Neural progenitor cell (in vitro differentiated cells): ENCODE results near the gene MED4. TPM values are rescaled to one million over a fixed set of nuclear protein-coding genes. Genes with fewer than 3 reads are reported as not detected.

Source experiments
- DNase-seq: peaks from one replicate; pipeline ENCODE4 v3.0.0-alpha.2; 2016; ENCODE audit warnings: low spot score
- H2AFZ ChIP-seq: fragments of 200-600 bp; sonication (generic); replicated peaks from 2 replicates; pipeline ENCODE4 v1.6.1; 2016; ENCODE audit warnings: antibody characterized with exemption
- H3F3A ChIP-seq: fragments of 200-600 bp; sonication (generic); 2 replicates; pipeline ENCODE4 v1.6.1; 2016; ENCODE audit warnings: antibody characterized with exemption, low read depth
- H3K27ac ChIP-seq: fragments of 200-600 bp; sonication (generic); 2 replicates; pipeline ENCODE4 v1.5.1; 2016; ENCODE audit warnings: mild to moderate bottlenecking
- H3K27me3 ChIP-seq: fragments of 200-600 bp; sonication (generic); 2 replicates; pipeline ENCODE4 v1.6.1; 2016; ENCODE audit warnings: mild to moderate bottlenecking, moderate library complexity
- H3K36me3 ChIP-seq: fragments of 200-600 bp; sonication (generic); 2 replicates; pipeline ENCODE4 v1.5.1; 2016
- H3K4me1 ChIP-seq: fragments of 200-600 bp; sonication (generic); 2 replicates; pipeline ENCODE4 v1.6.1; 2016; ENCODE audit warnings: mixed run types
- H3K4me2 ChIP-seq: fragments of 200-600 bp; sonication (generic); 2 replicates; pipeline ENCODE4 v1.6.1; 2016
- H3K4me3 ChIP-seq: fragments of 200-600 bp; sonication (generic); 2 replicates; pipeline ENCODE4 v1.5.1; 2016
- H3K79me2 ChIP-seq: fragments of 200-600 bp; sonication (generic); 2 replicates; pipeline ENCODE4 v1.6.1; 2016; ENCODE audit warnings: low read depth
- H3K9ac ChIP-seq: fragments of 200-600 bp; sonication (generic); 2 replicates; pipeline ENCODE4 v1.6.1; 2016
- H3K9me3 ChIP-seq: fragments of 200-600 bp; sonication (generic); 2 replicates; pipeline ENCODE4 v1.5.1; 2016; ENCODE audit warnings: low read depth
- H4K20me1 ChIP-seq: fragments of 200-600 bp; sonication (generic); 2 replicates; pipeline ENCODE4 v1.6.1; 2016; ENCODE audit warnings: low read depth
- H3K27ac Mint-ChIP-seq: 3 replicates; pipeline ENCODE4 v1.8.0; 2021; ENCODE audit warnings: mixed read lengths
- H3K27me3 Mint-ChIP-seq: 2 replicates; pipeline ENCODE4 v1.8.0; 2022; ENCODE audit warnings: low read depth, mild to moderate bottlenecking, inconsistent platforms, moderate library complexity, mixed read lengths; ENCODE audit not compliant: insufficient read depth
- H3K36me3 Mint-ChIP-seq: 3 replicates; pipeline ENCODE4 v1.8.0; 2021; ENCODE audit warnings: mixed read lengths
- H3K4me1 Mint-ChIP-seq: 3 replicates; pipeline ENCODE4 v1.8.0; 2021; ENCODE audit warnings: mixed read lengths
- H3K4me3 Mint-ChIP-seq: 3 replicates; pipeline ENCODE4 v1.8.0; 2021; ENCODE audit warnings: mild to moderate bottlenecking, moderate library complexity, mixed read lengths
- H3K9me3 Mint-ChIP-seq: 3 replicates; pipeline ENCODE4 v1.8.0; 2020; ENCODE audit warnings: mixed read lengths
- CTCF ChIP-seq: fragments of 200-600 bp; sonication (generic); IDR thresholded peaks from 2 replicates; pipeline ENCODE4 v1.5.1; 2017; ENCODE audit warnings: antibody characterized with exemption, mild to moderate bottlenecking
- EZH2 ChIP-seq: fragments of 200-600 bp; sonication (generic); IDR thresholded peaks from 2 replicates; pipeline ENCODE4 v1.6.1; 2017; ENCODE audit warnings: antibody characterized with exemption, mild to moderate bottlenecking, moderate library complexity
- EZH2phosphoT487 ChIP-seq: fragments of 200-600 bp; sonication (generic); IDR thresholded peaks from 2 replicates; pipeline ENCODE4 v1.6.1; 2017; ENCODE audit warnings: antibody characterized with exemption
- total RNA-seq: library from RNA; depleted of rRNA; stranded (reverse); fragments of >200 nt; gene quantifications from 2 replicates; pipeline ENCODE4 v1.2.3, GENCODE V29; 2015; ENCODE audit warnings: low replicate concordance

Gene MED4
- total RNA-seq, 1 donor from 2014 or later, result 65.9 TPM

GRCh38 chr13:48038761-48039160, 56.1 kb downstream of the MED4 start:
- Histone ChIP-seq H3F3A (peaks cover 27% of the 10 kb centered on the region), H3K79me2 (peaks cover 19% of the 10 kb centered on the region), H3K36me3 (peaks cover 11% of the 10 kb centered on the region), H3K9ac (no peak overlapping the region), H3K27me3 (no peaks in the 10 kb centered on the region), H3K9me3 (no peaks in the 10 kb centered on the region), H3K4me2 (peak overlapping the region; percentile 97), H3K4me3 (peak overlapping the region; percentile 71), H2AFZ (no peak overlapping the region), H3K27ac (no peak overlapping the region), H4K20me1 (no peaks in the 10 kb centered on the region), H3K4me1 (peaks cover 9% of the 10 kb centered on the region)
- H3K27ac Mint-ChIP-seq, result peak overlapping the region; percentile 11
- peaks cover 5% of the 10 kb centered on the region for H3K27me3 Mint-ChIP-seq
- peak; percentile 5 for DNase-seq
- peak overlapping the region; percentile 94 for H3K4me3 Mint-ChIP-seq
- peaks cover 14% of the 10 kb centered on the region for H3K36me3 Mint-ChIP-seq
- H3K9me3 Mint-ChIP-seq, result peaks cover 8% of the 10 kb centered on the region
- TF ChIP-seq CTCF, result no peak
- peaks cover 22% of the 10 kb centered on the region for H3K4me1 Mint-ChIP-seq

- TF ChIP-seq CTCF (peak; percentile 98), EZH2phosphoT487 (no peak), EZH2 (no peak)
Observed at GRCh38 chr13:48037346-48038173, 57.3 kb downstream of the MED4 start, which contains the start of gene NUDT15. Gene NUDT15, plus strand, starts transcription at chr13:48037726. Its CDS starts 21 bp downstream, at chr13:48037747.

GRCh38 chr13:48029859-48030258, 65.0 kb downstream of the MED4 start:
- Mint-ChIP-seq H3K36me3 (peaks cover 29% of the 10 kb centered on the region), H3K9me3 (peaks cover 29% of the 10 kb centered on the region), H3K4me1 (no peaks in the 10 kb centered on the region), H3K27me3 (peaks cover 4% of the 10 kb centered on the region), H3K4me3 (no peak overlapping the region), H3K27ac (no peak overlapping the region)
- H3K27me3 ChIP-seq, result no peaks in the 10 kb centered on the region
- no peak overlapping the region for H3K4me3 ChIP-seq
- H3K79me2 ChIP-seq, result no peaks in the 10 kb centered on the region
- TF ChIP-seq CTCF, result no peak
- no peak for TF ChIP-seq EZH2
- no peak for TF ChIP-seq EZH2phosphoT487
- no peaks in the 10 kb centered on the region for H3F3A ChIP-seq
- H3K27ac ChIP-seq, result no peak overlapping the region
- DNase-seq, result no peak
- H3K9ac ChIP-seq, result no peak overlapping the region
- H3K4me1 ChIP-seq, result no peaks in the 10 kb centered on the region
- no peaks in the 10 kb centered on the region for H4K20me1 ChIP-seq
- no peaks in the 10 kb centered on the region for H3K9me3 ChIP-seq
- H3K36me3 ChIP-seq, result no peaks in the 10 kb centered on the region
- H3K4me2 ChIP-seq, result no peak overlapping the region
- H2AFZ ChIP-seq, result no peak overlapping the region

More at GRCh38 chr13:48037346-48038173, 57.3 kb downstream of the MED4 start, which contains the start of gene NUDT15:
- H3K79me2 ChIP-seq, result peaks cover 19% of the 10 kb centered on the region
- peak; percentile 97 for DNase-seq
- H3K4me2 ChIP-seq, result peak within 1 kb of the TSS; percentile 97
- Mint-ChIP-seq H3K9me3 (peaks cover 11% of the 10 kb centered on the region), H3K27me3 (peaks cover 6% of the 10 kb centered on the region), H3K4me3 (peak within 1 kb of the TSS; percentile 94), H3K27ac (peak within 1 kb of the TSS; percentile 96), H3K4me1 (peaks cover 22% of the 10 kb centered on the region), H3K36me3 (peaks cover 20% of the 10 kb centered on the region)
- no peaks in the 10 kb centered on the region for H4K20me1 ChIP-seq
- H3K27me3 ChIP-seq, result no peaks in the 10 kb centered on the region
- H2AFZ ChIP-seq, result peak within 1 kb of the TSS; percentile 98
- H3K27ac ChIP-seq, result peak within 1 kb of the TSS; percentile 98
- peak within 1 kb of the TSS; percentile 74 for H3K9ac ChIP-seq
- peaks cover 11% of the 10 kb centered on the region for H3K36me3 ChIP-seq
- H3K4me3 ChIP-seq, result peak within 1 kb of the TSS; percentile 71
- peaks cover 27% of the 10 kb centered on the region for H3F3A ChIP-seq
- H3K9me3 ChIP-seq, result no peaks in the 10 kb centered on the region
- H3K4me1 ChIP-seq, result peaks cover 9% of the 10 kb centered on the region
